Measurements from ENCODE around the gene ANKRD23. TPM values are rescaled to one million over a fixed set of nuclear protein-coding genes. Genes with fewer than 3 reads are reported as not detected.

The ANKRD23 gene
- total and polyA plus RNA-seq, 2 of the 13 experiments (the other 11 are each of a cell fraction or from before 2014, with no cell fraction given): 1.5 to 1.6 TPM

DNA sequence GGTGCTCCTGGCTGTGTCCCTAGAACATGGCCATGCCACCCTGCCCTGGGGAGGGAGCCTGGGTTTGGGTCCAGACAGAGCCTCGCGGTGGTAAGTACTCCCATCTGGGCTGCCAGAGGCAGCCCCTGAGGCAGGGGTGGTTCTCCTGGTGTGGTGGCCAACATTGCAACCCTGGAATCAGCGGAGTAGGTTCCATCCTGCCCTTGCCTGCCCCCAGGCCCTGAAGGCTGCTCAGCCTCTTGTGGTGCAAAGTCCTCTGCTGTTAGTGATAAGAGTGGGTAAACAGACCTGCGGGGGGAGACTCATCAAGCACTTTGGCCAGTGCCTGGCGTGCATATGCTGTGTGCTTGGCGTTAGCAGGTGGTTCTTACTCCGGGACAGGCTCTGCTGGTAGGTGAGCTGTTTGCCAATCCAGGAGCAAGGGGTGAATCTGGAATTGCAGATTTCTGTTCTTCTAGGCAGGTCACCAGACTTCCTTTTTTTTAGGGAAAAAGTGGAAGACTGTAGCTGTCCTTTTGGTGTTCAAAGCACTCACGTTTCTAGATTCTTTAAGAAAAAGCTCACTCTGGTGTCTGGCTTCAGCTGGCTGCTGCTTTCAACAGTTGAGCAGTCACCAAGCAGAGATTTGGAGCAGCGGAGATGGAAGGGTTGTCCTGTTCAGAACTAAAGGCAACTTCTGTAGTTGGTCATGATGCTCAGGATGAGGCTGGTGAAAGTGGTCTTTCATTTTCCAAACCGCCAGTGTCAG is 24.5 kb downstream of the ANKRD23 start:
- no peak overlapping the region for H2AFZ ChIP-seq (ENCODE audit: low read length)
- CTCF ChIA-PET (ENCODE audit: low intra/inter-chr PET ratio, low total read pairs): no interaction called here
- peaks cover 76% of the 10 kb centered on the region for H3K4me1 ChIP-seq (ENCODE audit: insufficient read depth, low read length)
- no peaks in the 10 kb centered on the region; a peak in 1 of 5 replicates for H3K27me3 ChIP-seq (ENCODE audit: control insufficient read depth in 1 of 2, insufficient read depth in 2 of 2, low read length in 2 of 2)
- FAIRE-seq: peak; percentile 99
- no TSS peak for BruUV-seq (replicated peaks)
- peak overlapping the region; percentile 67 to 91 (median 87) for H3K4me3 ChIP-seq (replicated peaks in 1 of 3; ENCODE audit: insufficient read depth in 1 of 3, low read depth in 2 of 3, low read length in 3 of 3)
- peak overlapping the region; percentile 83 for H3K27ac ChIP-seq (ENCODE audit: extremely low read length, insufficient read depth, low read length)
- WGBS (ENCODE audit: low lambda C conversion rate): 19% methylated on average over 8 of the region's 10 CpGs
- peaks cover 9 to 36% of the 10 kb centered on the region in 2 experiments for H3K36me3 ChIP-seq (replicated peaks in 1 of 2; ENCODE audit: control insufficient read depth in 1 of 2, insufficient read depth in 2 of 2, low read length in 2 of 2)
- H3K79me2 ChIP-seq (ENCODE audit: insufficient read depth, low read length): peaks cover 82% of the 10 kb centered on the region
- peak overlapping the region; percentile 100 for H3K4me2 ChIP-seq (ENCODE audit: low read depth, low read length)
- peak; percentile 98 for DNase-seq (ENCODE audit: low spot score)
- peak; percentile 78 for ATAC-seq
- intact Hi-C loops (cut with micrococcal nuclease; ENCODE audit: unreplicated experiment): loop anchor here (2.0 to 5.0 kb wide), 4 partner anchors 37 to 217 kb away; partner anchors contain the start of genes CNNM4 and KANSL3
- POLR2A ChIA-PET: interaction anchor here (0.8 to 7.4 kb wide), 14 partner anchors 9 to 60 kb away, joined by 3 to 99 read pairs (median 6); partner anchors contain the start of genes ANKRD39, CNNM4 and SEMA4C
- peaks cover 65% of the 10 kb centered on the region for H4K20me1 ChIP-seq (ENCODE audit: insufficient read depth, low read length)
- no peaks in the 10 kb centered on the region for H3K9me3 ChIP-seq (ENCODE audit: low read length)
- in situ Hi-C loops (cut with HindIII; ENCODE audit: extremely low pct_ligation_motif_present, low pct_unique_long_range_greater_than_20kb): no loop called here
- peak overlapping the region; percentile 87 for H3K9ac ChIP-seq (ENCODE audit: insufficient read depth, low read depth, low read length)
- TF ChIP-seq EED (CRISPR knock-in tag; IDR thresholded peaks at IDR 0.05) (peak; percentile 77; the same call in 1 of the 2 replicates), NR2F1 (CRISPR knock-in tag; IDR thresholded peaks at IDR 0.05) (peak in 1 of 2 experiments; percentile 73; a peak in 2 of 4 replicates), TCF7 (IDR thresholded peaks at IDR 0.05; ENCODE audit: low read depth) (peak; percentile 42), KMT2B (CRISPR knock-in tag; IDR thresholded peaks at IDR 0.05) (peak; percentile 83), ERF (CRISPR knock-in tag; IDR thresholded peaks at IDR 0.05) (peak; percentile 96), CEBPG (CRISPR knock-in tag; IDR thresholded peaks at IDR 0.05) (peak; percentile 79), ZC3H13 (CRISPR knock-in tag; IDR thresholded peaks at IDR 0.05) (no peak; the same call in 1 of the 2 replicates), EP300 (IDR thresholded peaks at IDR 0.05; ENCODE audit: low read depth in 2 of 2, low read length in 2 of 2) (peak; percentile 88 to 94), EP300 (CRISPR knock-in tag; IDR thresholded peaks at IDR 0.05; ENCODE audit: borderline replicate concordance) (peak; percentile 88; the same call in 1 of the 2 replicates), ELF3 (CRISPR knock-in tag; IDR thresholded peaks at IDR 0.05) (peak; percentile 90), ZNF766 (CRISPR knock-in tag; IDR thresholded peaks at IDR 0.05; ENCODE audit: borderline replicate concordance) (0 out of 2 replicates have a peak, but pooled peaks have one; percentile 61), CC2D1A (CRISPR knock-in tag; IDR thresholded peaks at IDR 0.05) (0 out of 2 replicates have a peak, but pooled peaks have one; percentile 43), PHB2 (IDR thresholded peaks at IDR 0.05; ENCODE audit: partially characterized antibody) (no peak), CCDC6 (CRISPR knock-in tag; IDR thresholded peaks at IDR 0.05) (peak; percentile 22; the same call in 1 of the 2 replicates), NR1H2 (CRISPR knock-in tag; IDR thresholded peaks at IDR 0.05; ENCODE audit: borderline replicate concordance, low read depth) (no peak), ZNF777 (CRISPR knock-in tag; IDR thresholded peaks at IDR 0.05) (peak; percentile 61; the same call in 1 of the 2 replicates)
- TF ChIP-seq, protein P1, sequence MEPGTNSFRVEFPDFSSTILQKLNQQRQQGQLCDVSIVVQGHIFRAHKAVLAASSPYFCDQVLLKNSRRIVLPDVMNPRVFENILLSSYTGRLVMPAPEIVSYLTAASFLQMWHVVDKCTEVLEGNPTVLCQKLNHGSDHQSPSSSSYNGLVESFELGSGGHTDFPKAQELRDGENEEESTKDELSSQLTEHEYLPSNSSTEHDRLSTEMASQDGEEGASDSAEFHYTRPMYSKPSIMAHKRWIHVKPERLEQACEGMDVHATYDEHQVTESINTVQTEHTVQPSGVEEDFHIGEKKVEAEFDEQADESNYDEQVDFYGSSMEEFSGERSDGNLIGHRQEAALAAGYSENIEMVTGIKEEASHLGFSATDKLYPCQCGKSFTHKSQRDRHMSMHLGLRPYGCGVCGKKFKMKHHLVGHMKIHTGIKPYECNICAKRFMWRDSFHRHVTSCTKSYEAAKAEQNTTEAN (CRISPR knock-in tag; conservative IDR thresholded peaks at IDR 0.05): peak; percentile 97
- TF ChIP-seq, protein P2, sequence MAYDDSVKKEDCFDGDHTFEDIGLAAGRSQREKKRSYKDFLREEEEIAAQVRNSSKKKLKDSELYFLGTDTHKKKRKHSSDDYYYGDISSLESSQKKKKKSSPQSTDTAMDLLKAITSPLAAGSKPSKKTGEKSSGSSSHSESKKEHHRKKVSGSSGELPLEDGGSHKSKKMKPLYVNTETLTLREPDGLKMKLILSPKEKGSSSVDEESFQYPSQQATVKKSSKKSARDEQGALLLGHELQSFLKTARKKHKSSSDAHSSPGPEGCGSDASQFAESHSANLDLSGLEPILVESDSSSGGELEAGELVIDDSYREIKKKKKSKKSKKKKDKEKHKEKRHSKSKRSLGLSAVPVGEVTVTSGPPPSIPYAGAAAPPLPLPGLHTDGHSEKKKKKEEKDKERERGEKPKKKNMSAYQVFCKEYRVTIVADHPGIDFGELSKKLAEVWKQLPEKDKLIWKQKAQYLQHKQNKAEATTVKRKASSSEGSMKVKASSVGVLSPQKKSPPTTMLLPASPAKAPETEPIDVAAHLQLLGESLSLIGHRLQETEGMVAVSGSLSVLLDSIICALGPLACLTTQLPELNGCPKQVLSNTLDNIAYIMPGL (CRISPR knock-in tag; IDR thresholded peaks at IDR 0.05; ENCODE audit: borderline replicate concordance in 1 of 2, low read depth in 1 of 2): peak; percentile 85 to 91; a peak in 3 of 4 replicates
- TF ChIP-seq, protein P3, sequence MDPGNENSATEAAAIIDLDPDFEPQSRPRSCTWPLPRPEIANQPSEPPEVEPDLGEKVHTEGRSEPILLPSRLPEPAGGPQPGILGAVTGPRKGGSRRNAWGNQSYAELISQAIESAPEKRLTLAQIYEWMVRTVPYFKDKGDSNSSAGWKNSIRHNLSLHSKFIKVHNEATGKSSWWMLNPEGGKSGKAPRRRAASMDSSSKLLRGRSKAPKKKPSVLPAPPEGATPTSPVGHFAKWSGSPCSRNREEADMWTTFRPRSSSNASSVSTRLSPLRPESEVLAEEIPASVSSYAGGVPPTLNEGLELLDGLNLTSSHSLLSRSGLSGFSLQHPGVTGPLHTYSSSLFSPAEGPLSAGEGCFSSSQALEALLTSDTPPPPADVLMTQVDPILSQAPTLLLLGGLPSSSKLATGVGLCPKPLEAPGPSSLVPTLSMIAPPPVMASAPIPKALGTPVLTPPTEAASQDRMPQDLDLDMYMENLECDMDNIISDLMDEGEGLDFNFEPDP (CRISPR knock-in tag; conservative IDR thresholded peaks at IDR 0.05): no peak

Measured in HepG2 (cell line).